Measurements from ENCODE around the gene GNAO1.

DNA sequence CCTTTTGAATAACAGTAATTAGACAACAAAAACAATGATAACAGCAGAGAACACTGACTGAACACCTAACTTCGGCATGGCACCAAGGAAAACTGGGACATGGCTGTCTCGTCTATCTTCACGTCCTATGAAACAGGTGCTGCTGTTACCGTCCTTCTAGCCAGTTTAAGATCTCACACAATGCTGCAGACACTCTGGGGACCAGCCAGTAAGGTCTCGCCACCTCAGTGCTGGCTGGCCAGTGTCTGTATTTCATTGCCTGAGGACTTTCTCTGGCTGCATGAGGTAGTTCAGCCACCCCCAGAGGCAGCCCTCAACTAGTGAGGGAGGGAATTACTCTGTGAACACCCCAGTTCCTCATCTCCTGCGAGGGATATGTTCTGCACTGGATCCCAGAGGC lies 176.5 kb downstream of the GNAO1 start:
- TF ChIP-seq, protein P1, sequence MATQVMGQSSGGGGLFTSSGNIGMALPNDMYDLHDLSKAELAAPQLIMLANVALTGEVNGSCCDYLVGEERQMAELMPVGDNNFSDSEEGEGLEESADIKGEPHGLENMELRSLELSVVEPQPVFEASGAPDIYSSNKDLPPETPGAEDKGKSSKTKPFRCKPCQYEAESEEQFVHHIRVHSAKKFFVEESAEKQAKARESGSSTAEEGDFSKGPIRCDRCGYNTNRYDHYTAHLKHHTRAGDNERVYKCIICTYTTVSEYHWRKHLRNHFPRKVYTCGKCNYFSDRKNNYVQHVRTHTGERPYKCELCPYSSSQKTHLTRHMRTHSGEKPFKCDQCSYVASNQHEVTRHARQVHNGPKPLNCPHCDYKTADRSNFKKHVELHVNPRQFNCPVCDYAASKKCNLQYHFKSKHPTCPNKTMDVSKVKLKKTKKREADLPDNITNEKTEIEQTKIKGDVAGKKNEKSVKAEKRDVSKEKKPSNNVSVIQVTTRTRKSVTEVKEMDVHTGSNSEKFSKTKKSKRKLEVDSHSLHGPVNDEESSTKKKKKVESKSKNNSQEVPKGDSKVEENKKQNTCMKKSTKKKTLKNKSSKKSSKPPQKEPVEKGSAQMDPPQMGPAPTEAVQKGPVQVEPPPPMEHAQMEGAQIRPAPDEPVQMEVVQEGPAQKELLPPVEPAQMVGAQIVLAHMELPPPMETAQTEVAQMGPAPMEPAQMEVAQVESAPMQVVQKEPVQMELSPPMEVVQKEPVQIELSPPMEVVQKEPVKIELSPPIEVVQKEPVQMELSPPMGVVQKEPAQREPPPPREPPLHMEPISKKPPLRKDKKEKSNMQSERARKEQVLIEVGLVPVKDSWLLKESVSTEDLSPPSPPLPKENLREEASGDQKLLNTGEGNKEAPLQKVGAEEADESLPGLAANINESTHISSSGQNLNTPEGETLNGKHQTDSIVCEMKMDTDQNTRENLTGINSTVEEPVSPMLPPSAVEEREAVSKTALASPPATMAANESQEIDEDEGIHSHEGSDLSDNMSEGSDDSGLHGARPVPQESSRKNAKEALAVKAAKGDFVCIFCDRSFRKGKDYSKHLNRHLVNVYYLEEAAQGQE (tag by site-specific recombination; IDR thresholded peaks at IDR 0.05), result no peak
- TF ChIP-seq, protein P2, sequence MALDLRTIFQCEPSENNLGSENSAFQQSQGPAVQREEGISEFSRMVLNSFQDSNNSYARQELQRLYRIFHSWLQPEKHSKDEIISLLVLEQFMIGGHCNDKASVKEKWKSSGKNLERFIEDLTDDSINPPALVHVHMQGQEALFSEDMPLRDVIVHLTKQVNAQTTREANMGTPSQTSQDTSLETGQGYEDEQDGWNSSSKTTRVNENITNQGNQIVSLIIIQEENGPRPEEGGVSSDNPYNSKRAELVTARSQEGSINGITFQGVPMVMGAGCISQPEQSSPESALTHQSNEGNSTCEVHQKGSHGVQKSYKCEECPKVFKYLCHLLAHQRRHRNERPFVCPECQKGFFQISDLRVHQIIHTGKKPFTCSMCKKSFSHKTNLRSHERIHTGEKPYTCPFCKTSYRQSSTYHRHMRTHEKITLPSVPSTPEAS (tag by site-specific recombination; IDR thresholded peaks at IDR 0.05), result no peak
- TF ChIP-seq, protein P3, sequence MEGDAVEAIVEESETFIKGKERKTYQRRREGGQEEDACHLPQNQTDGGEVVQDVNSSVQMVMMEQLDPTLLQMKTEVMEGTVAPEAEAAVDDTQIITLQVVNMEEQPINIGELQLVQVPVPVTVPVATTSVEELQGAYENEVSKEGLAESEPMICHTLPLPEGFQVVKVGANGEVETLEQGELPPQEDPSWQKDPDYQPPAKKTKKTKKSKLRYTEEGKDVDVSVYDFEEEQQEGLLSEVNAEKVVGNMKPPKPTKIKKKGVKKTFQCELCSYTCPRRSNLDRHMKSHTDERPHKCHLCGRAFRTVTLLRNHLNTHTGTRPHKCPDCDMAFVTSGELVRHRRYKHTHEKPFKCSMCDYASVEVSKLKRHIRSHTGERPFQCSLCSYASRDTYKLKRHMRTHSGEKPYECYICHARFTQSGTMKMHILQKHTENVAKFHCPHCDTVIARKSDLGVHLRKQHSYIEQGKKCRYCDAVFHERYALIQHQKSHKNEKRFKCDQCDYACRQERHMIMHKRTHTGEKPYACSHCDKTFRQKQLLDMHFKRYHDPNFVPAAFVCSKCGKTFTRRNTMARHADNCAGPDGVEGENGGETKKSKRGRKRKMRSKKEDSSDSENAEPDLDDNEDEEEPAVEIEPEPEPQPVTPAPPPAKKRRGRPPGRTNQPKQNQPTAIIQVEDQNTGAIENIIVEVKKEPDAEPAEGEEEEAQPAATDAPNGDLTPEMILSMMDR (tag by site-specific recombination; IDR thresholded peaks at IDR 0.05), result no peak
- TF ChIP-seq ZIC2 (tag by site-specific recombination; IDR thresholded peaks at IDR 0.05) (no peak), ZNF121 (tag by site-specific recombination; IDR thresholded peaks at IDR 0.05) (no peak), YY2 (tag by site-specific recombination; IDR thresholded peaks at IDR 0.05) (no peak)

Measured in HEK293 (cell line).